Globus pallidus (tissue), 1 donor: ENCODE results near the gene DNAAF3.

Experiments
- DNase-seq: peaks from one replicate; pipeline ENCODE4 v3.0.0-alpha.2; 2015; ENCODE audit warnings: low spot score

Gene DNAAF3

GRCh38 chr19:55153652-55154264 lies 12.7 kb downstream of the DNAAF3 start:
- no peak for DNase-seq

DNA sequence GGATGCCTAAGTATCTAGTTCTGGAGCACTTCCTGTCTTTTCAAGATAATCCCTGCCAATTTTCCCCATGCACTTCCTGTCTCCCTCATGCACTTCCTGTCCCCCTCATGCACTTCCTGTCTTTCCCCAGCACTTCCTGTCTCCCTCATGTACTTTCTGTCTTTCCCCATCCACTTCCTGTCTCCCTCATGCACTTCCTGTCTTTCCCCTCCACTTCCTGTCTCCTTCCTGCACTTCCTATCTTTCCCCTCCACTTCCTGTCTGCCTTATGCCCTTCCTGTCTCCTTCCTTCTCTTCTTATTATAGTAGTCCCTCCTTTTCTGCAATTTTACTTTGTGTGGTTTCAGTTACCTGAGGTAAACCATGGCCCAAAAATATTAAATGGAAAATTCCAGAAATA lies 14.4 kb downstream of the DNAAF3 start:
- no peak for DNase-seq

GRCh38 chr19:55149078-55150003 lies 17.1 kb downstream of the DNAAF3 start, which contains the start of gene TNNT1:
TNNT1 (minus strand) TSS chr19:55149206; CDS start chr19:55147157, 2,049 bp downstream.
- DNase-seq: no peak

DNA sequence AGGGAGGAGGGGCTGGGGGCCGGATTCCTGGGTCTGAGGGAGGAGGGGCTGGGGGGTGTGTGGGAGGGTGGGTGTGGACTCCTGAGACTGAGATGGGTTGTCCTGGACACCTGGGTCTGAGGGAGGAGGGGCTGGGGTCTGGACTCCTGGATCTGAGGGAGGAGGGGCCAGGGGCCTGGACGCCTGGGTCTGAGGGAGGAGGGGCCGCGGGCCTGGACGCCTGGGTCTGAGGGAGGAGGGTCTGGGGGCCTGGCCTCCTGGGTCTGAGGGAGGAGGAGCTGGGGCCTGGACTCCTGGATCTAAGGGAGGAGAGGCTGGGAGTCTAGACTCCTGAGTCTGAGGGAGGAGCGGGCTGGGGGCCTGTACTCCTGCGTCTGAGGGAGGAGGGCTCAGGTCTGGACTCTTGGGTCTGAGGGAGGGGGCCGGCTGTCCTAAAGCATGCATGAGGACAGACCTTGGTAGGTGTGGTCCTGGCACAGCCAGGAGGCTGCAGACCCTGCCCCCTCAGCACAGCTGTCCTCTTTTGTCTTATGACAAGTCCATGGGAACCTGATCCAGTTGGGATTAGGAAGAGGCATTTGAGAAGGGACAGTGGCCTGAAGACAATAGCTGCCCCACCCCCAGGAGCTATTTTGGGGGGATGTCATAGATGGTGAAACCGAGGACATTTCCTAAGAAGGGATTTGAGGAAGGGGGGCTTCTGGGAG lies 18.7 kb downstream of the DNAAF3 start:
- DNase-seq: no peak

- no peak for DNase-seq
These were observed 19.6 kb downstream of the DNAAF3 start for GRCh38 chr19:55146705-55147273.

DNA sequence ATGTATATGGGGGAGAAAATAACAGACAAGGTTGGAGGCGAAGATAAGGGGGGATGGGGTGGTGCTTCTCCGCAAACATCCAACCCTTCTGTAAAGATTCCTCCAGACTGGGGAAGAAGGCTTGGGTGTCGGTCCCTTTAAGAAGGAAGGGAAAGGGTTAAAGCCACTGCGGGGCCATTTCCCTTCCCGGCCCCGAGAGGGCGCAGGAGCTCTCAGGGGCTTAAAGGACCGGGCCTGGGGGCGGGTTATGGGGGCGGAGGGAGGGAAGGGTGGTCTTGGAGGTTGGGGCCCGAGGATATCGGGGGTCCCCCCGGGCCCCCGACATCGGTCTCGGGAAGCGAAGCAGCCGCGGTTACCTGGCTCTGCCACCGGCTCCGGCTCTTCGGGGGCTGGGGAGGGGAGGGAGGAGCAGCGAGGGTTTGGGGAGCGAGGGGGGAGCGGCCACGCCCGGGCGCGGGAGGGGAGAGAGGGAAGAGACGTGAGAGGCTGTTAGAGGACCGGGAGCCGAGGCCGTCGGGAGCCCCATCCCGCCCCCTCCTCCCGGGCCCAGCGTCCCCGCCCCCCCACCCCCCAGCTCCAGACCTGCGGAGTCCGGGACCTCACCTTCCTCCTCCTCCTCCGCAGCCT lies 20.2 kb downstream of the DNAAF3 start:
- no peak for DNase-seq

DNA sequence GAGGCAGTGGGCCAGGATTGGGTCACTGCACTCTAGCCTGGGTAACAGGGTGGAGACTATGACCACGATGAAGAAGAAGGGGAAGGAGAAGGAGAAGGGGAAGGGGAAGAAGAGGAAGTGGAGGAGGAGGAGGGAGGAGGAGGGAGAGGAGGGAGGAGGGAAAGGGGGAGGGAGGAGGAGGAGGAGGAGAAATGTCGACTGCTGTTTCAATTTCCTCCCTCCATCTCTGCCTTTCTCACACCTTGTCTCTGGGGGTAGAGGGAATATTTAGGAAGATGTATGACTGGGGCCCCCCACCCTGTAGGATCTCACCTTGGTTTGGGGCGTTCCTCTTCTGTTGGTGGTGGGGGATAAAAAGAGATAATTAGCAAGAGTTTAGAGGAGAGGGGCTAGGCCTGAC lies 21.2 kb downstream of the DNAAF3 start:
- DNase-seq: no peak

DNA sequence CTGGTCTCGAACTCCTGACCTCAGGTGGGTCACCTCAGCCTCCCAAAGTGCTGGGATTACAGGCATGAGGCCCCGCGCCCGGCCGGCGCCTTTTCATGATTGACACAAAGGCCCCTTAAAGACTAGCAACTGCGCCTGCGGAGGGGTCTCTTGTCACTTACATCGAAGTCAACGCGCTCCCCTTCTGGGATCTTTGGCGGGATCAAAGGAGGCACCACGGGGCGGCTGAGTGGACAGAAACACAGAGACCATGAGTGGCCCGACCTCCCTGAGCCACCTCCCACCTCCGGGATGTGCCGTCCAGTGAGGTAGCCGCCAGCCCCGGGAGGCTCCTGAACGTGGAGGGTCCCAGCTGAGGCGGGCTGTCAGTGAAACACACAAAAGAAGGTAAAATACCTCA lies 24.7 kb downstream of the DNAAF3 start:
- no peak for DNase-seq

GRCh38 chr19:55137915-55138314 lies 28.5 kb downstream of the DNAAF3 start:
- DNase-seq: no peak

- no peak for DNase-seq
These were observed 29.9 kb downstream of the DNAAF3 start for GRCh38 chr19:55136399-55137102.

DNA sequence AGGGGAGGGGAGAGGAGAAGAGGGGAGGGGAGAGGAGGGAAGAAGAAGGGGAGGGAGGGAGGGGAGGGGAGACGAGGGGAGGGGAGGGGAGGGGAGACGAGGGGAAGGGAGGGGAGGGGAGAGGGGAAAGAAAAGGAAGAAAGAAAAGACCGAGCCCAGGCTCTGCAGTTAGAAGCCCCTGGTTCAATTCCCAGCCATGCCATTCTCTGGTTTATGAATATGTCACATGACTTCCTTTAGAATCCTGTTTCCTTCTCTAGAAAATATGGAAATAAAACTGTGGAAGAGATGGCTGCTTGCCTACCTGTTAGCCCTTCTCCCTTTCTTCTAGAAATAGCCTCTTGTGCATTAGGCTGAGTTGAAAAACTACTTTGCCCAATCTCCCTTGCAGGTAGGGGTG lies 31.7 kb downstream of the DNAAF3 start:
- no peak for DNase-seq

GRCh38 chr19:55133639-55134444 lies 32.6 kb downstream of the DNAAF3 start:
- DNase-seq: no peak

DNA sequence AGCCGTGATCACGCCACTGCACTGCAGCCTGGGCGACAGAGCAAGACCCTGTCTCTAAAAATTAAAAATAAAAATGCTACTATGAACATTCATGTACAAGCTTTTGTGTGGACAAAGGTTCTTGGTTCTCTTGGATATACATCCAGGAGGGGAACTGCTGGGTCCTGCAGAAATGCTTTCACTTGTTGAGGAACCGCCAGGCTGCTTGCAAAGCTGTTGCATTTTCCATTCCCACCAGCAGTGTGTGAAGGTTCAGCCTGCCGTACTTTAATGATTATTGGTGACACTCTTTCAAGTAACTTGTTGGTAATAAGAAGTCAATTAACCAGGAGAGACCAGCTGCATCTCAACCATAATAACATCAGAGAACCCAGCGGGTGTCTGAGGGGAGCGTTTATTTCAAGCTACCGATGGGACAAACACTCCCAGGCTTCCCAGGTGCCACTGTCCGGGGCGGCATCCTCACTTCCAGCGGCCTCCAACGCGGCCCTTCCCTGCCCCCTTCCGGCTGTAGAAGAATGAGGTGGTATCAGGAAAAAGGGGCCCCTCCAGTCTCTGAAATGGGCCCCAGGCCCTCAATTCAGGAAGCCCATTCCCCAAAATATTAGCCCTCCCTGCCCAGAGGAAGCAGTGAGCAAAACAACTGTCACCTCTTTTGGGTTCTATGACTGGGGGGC lies 33.8 kb downstream of the DNAAF3 start:
- DNase-seq: no peak

DNA sequence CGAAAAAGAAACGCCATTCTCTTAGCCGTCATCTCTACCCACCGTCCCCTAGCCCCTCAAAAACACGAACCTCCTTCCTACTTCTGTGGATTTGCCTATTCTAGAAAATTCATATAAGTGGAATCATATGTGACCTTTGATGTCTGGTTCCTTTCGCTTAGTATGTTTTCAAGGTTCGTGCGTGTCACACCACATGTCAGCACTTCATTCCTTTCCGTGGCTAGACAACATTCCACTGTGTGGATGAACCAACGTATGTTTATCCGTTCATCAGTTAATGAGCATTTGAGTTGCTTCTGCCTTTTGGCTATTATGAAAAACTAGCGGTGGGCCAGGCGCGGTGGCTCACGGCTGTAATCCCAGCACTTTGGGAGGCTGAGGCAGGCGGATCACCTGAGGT lies 35.0 kb downstream of the DNAAF3 start:
- DNase-seq: no peak

DNA sequence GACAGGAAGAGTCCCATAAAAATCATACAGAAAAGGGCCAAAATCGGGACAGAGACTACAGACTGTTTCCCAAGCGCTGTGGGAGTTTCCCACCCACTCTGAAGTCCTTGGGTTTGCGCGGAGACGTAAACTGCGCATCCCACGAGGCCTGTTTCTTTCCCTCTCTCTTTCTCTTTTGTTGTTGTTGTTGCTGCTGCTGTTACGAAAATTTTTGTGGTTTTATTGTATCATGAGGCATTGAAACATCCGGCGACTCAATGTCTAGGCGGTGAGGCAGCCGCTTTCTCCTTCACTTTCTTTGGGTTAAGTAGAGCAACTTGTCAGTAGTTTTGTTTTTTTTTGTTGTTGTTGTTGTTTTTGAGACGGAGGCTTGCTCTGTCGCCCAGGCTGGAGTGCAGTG lies 47.4 kb downstream of the DNAAF3 start:
- DNase-seq: no peak

- peak; percentile 76 for DNase-seq
These were observed 47.9 kb downstream of the DNAAF3 start for GRCh38 chr19:55118401-55118991.

- peak; percentile 99 for DNase-seq
These were observed 48.6 kb downstream of the DNAAF3 start for GRCh38 chr19:55117663-55118391.

DNA sequence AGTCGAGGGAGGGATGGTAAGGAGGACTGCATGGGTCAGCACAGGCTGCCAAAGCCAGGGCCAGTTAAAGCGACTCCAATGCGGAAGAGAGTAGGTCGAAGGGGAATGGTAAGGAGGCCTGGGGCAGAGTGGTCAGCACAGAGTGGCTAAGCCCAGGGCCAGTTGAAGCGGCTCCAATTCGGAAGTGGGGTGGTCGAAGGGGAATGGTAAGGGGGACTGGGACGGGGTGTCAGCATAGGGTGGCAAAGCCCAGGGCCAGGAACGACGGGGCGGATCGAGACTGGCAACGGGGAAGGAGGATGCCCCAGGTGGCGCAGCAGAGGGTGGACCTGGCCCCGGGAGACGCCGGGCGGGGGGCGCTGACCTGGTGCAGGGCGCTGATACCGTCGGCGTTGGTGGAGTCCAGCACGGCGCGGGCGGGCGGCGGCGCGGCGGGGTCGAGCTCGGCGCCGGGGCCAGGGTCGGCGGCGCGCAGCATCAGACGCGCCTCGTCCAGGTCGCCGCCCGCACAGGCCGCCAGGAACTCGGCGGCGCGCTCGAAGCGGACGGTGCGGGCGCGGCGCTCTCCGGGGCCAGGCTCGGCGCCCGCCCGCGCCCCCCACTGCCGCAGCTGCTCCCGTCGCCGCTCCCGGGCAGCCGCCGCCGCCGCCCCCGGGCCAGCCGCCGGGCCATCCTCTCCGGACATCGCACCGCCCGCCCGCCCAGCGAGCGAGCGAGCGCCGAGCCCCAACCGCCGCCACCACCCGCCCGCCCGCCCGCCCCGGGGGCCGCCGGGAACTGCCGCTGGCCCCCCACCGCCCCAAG lies 49.4 kb downstream of the DNAAF3 start, which contains the start of gene PPP1R12C:
TSS of gene PPP1R12C (minus strand) at position 779 of the 804 bp plus-strand sequence. CDS start at position 685, 94 bp downstream.
- peak; percentile 15 for DNase-seq
